Activated naive CD8-positive, alpha-beta T cell treated with anti-CD3 and anti-CD28 coated beads for 36 hours (primary cell): ENCODE data around the gene IL9R. TPM values are rescaled to one million over a fixed set of nuclear protein-coding genes. Genes with fewer than 3 reads are reported as not detected.
"Not testable (repeated sequence)": the region's sequence is repeated elsewhere in the genome, so short reads cannot be mapped to it uniquely, and the experiment has no call there.

Source experiments
- DNase-seq: peaks from one replicate; pipeline ENCODE4 v3.0.0; 2021
- H3K27ac Mint-ChIP-seq: one replicate; pipeline ENCODE4 v1.8.0; 2022; ENCODE audit warnings: mild to moderate bottlenecking, moderate library complexity, mixed read lengths
- H3K27me3 Mint-ChIP-seq: one replicate; pipeline ENCODE4 v1.8.0; 2022; ENCODE audit warnings: mild to moderate bottlenecking, mixed read lengths
- H3K36me3 Mint-ChIP-seq: one replicate; pipeline ENCODE4 v1.8.0; 2021; ENCODE audit warnings: mild to moderate bottlenecking, mixed read lengths
- H3K4me1 Mint-ChIP-seq: one replicate; pipeline ENCODE4 v1.8.0; 2021; ENCODE audit warnings: mixed read lengths
- H3K4me3 Mint-ChIP-seq: one replicate; pipeline ENCODE4 v1.8.0; 2022; ENCODE audit warnings: mild to moderate bottlenecking, moderate library complexity, mixed read lengths
- H3K9me3 Mint-ChIP-seq: one replicate; pipeline ENCODE4 v1.8.0; 2022; ENCODE audit warnings: mixed read lengths
- total RNA-seq, 2 experiments: library from RNA; stranded (reverse); gene quantifications; one replicate each; pipeline ENCODE4 v1.2.3, GENCODE V29; 2021

Gene IL9R
- 1 to 10 TPM; 1.4 to 1.5 TPM for total RNA-seq

GRCh38 chrX:155997436-155997835 lies at the start of gene IL9R:
IL9R (plus strand) TSS chrX:155997696; CDS start chrX:155997760, 64 bp downstream.
- peak; percentile 69 for DNase-seq
- H3K9me3 Mint-ChIP-seq: no peaks in the 10 kb centered on the region
- H3K36me3 Mint-ChIP-seq: no peaks in the 10 kb centered on the region
- H3K4me3 Mint-ChIP-seq: peak within 1 kb of the TSS; percentile 32
- H3K27me3 Mint-ChIP-seq: no peaks in the 10 kb centered on the region
- peaks cover 12% of the 10 kb centered on the region for H3K4me1 Mint-ChIP-seq
- peak within 1 kb of the TSS; percentile 54 for H3K27ac Mint-ChIP-seq

GRCh38 chrX:155949098-155949497 lies 48.4 kb upstream of the IL9R start:
- H3K9me3 Mint-ChIP-seq: peaks cover 3% of the 10 kb centered on the region
- peaks cover 11% of the 10 kb centered on the region for H3K36me3 Mint-ChIP-seq
- no peak overlapping the region for H3K4me3 Mint-ChIP-seq
- H3K4me1 Mint-ChIP-seq: no peaks in the 10 kb centered on the region
- no peaks in the 10 kb centered on the region for H3K27me3 Mint-ChIP-seq
- H3K27ac Mint-ChIP-seq: no peak overlapping the region
- no peak for DNase-seq

GRCh38 chrX:155951237-155951789 lies 46.2 kb upstream of the IL9R start:
- H3K9me3 Mint-ChIP-seq: no peaks in the 10 kb centered on the region
- H3K4me1 Mint-ChIP-seq: no peaks in the 10 kb centered on the region
- no peaks in the 10 kb centered on the region for H3K36me3 Mint-ChIP-seq
- DNase-seq: no peak
- no peak overlapping the region for H3K27ac Mint-ChIP-seq
- H3K27me3 Mint-ChIP-seq: no peaks in the 10 kb centered on the region
- no peak overlapping the region for H3K4me3 Mint-ChIP-seq

- no peaks in the 10 kb centered on the region for H3K4me1 Mint-ChIP-seq
- no peaks in the 10 kb centered on the region for H3K27me3 Mint-ChIP-seq
- DNase-seq: no peak
- H3K36me3 Mint-ChIP-seq: no peaks in the 10 kb centered on the region
- no peaks in the 10 kb centered on the region for H3K9me3 Mint-ChIP-seq
- H3K27ac Mint-ChIP-seq: no peak overlapping the region
- no peak overlapping the region for H3K4me3 Mint-ChIP-seq
Observed at GRCh38 chrX:155953055-155953454, 44.4 kb upstream of the IL9R start.

- Mint-ChIP-seq H3K4me3 (no peak overlapping the region), H3K27me3 (no peaks in the 10 kb centered on the region), H3K36me3 (no peaks in the 10 kb centered on the region), H3K4me1 (no peaks in the 10 kb centered on the region), H3K27ac (no peak overlapping the region), H3K9me3 (no peaks in the 10 kb centered on the region)
- no peak for DNase-seq
Observed at GRCh38 chrX:155954793-155955192, 42.7 kb upstream of the IL9R start.

- Mint-ChIP-seq H3K27me3 (no peaks in the 10 kb centered on the region), H3K4me1 (no peaks in the 10 kb centered on the region), H3K9me3 (no peaks in the 10 kb centered on the region), H3K27ac (no peak overlapping the region), H3K4me3 (no peak overlapping the region), H3K36me3 (no peaks in the 10 kb centered on the region)
- DNase-seq: no peak
Observed at GRCh38 chrX:155956099-155956498, 41.4 kb upstream of the IL9R start.

GRCh38 chrX:155956649-155957048 lies 40.8 kb upstream of the IL9R start:
- no peaks in the 10 kb centered on the region for H3K4me1 Mint-ChIP-seq
- no peak for DNase-seq
- no peak overlapping the region for H3K27ac Mint-ChIP-seq
- H3K27me3 Mint-ChIP-seq: no peaks in the 10 kb centered on the region
- no peaks in the 10 kb centered on the region for H3K36me3 Mint-ChIP-seq
- no peaks in the 10 kb centered on the region for H3K9me3 Mint-ChIP-seq
- H3K4me3 Mint-ChIP-seq: no peak overlapping the region

GRCh38 chrX:155957843-155958242 lies 39.7 kb upstream of the IL9R start:
- Mint-ChIP-seq H3K4me3 (no peak overlapping the region), H3K4me1 (no peaks in the 10 kb centered on the region), H3K36me3 (no peaks in the 10 kb centered on the region), H3K9me3 (no peaks in the 10 kb centered on the region), H3K27ac (no peak overlapping the region), H3K27me3 (peaks cover 3% of the 10 kb centered on the region)
- no peak for DNase-seq

GRCh38 chrX:155959018-155959587 lies 38.4 kb upstream of the IL9R start:
- H3K36me3 Mint-ChIP-seq: no peaks in the 10 kb centered on the region
- H3K27ac Mint-ChIP-seq: no peak overlapping the region
- H3K9me3 Mint-ChIP-seq: peaks cover 5% of the 10 kb centered on the region
- H3K4me1 Mint-ChIP-seq: no peaks in the 10 kb centered on the region
- no peak overlapping the region for H3K4me3 Mint-ChIP-seq
- H3K27me3 Mint-ChIP-seq: peaks cover 3% of the 10 kb centered on the region
- no peak for DNase-seq

- no peak overlapping the region for H3K4me3 Mint-ChIP-seq
Observed at GRCh38 chrX:155962906-155963305, 34.6 kb upstream of the IL9R start.

GRCh38 chrX:155966876-155967275 lies 30.6 kb upstream of the IL9R start:
- Mint-ChIP-seq H3K4me3 (no peak overlapping the region), H3K27me3 (peaks cover 11% of the 10 kb centered on the region), H3K36me3 (peaks cover 5% of the 10 kb centered on the region), H3K9me3 (peaks cover 21% of the 10 kb centered on the region), H3K27ac (no peak overlapping the region), H3K4me1 (no peaks in the 10 kb centered on the region)
- DNase-seq: peak; percentile 21

More at GRCh38 chrX:155962906-155963305, 34.6 kb upstream of the IL9R start:
- DNase-seq: no peak
- no peaks in the 10 kb centered on the region for H3K36me3 Mint-ChIP-seq
- H3K4me1 Mint-ChIP-seq: no peaks in the 10 kb centered on the region
- H3K9me3 Mint-ChIP-seq: peaks cover 9% of the 10 kb centered on the region
- no peak overlapping the region for H3K27ac Mint-ChIP-seq
- peaks cover 3% of the 10 kb centered on the region for H3K27me3 Mint-ChIP-seq

GRCh38 chrX:155967653-155968325 lies 29.7 kb upstream of the IL9R start:
- Mint-ChIP-seq H3K4me1 (no peaks in the 10 kb centered on the region), H3K27ac (no peak overlapping the region), H3K36me3 (peaks cover 5% of the 10 kb centered on the region), H3K4me3 (no peak overlapping the region), H3K9me3 (peaks cover 21% of the 10 kb centered on the region), H3K27me3 (peaks cover 7% of the 10 kb centered on the region)
- DNase-seq: no peak

GRCh38 chrX:155968326-155968661 lies 29.2 kb upstream of the IL9R start:
- no peak overlapping the region for H3K27ac Mint-ChIP-seq
- H3K36me3 Mint-ChIP-seq: peaks cover 5% of the 10 kb centered on the region
- no peak for DNase-seq
- H3K9me3 Mint-ChIP-seq: peaks cover 21% of the 10 kb centered on the region
- H3K27me3 Mint-ChIP-seq: peaks cover 7% of the 10 kb centered on the region
- H3K4me3 Mint-ChIP-seq: no peak overlapping the region
- H3K4me1 Mint-ChIP-seq: no peaks in the 10 kb centered on the region

GRCh38 chrX:155968791-155969190 lies 28.7 kb upstream of the IL9R start:
- Mint-ChIP-seq H3K9me3 (peaks cover 19% of the 10 kb centered on the region), H3K4me3 (no peak overlapping the region), H3K27ac (no peak overlapping the region)

GRCh38 chrX:155971658-155972057 lies 25.8 kb upstream of the IL9R start:
- not testable (repeated sequence) for H3K4me1 Mint-ChIP-seq, H3K27ac Mint-ChIP-seq, H3K36me3 Mint-ChIP-seq, DNase-seq, H3K4me3 Mint-ChIP-seq
- Mint-ChIP-seq H3K9me3 (peaks cover 12% of the 10 kb centered on the region), H3K27me3 (peaks cover 10% of the 10 kb centered on the region)

More at GRCh38 chrX:155968791-155969190, 28.7 kb upstream of the IL9R start:
- DNase-seq: no peak
- Mint-ChIP-seq H3K36me3 (peaks cover 5% of the 10 kb centered on the region), H3K4me1 (no peaks in the 10 kb centered on the region), H3K27me3 (peaks cover 7% of the 10 kb centered on the region)

- peaks cover 10% of the 10 kb centered on the region for H3K27me3 Mint-ChIP-seq
- H3K9me3 Mint-ChIP-seq: peaks cover 12% of the 10 kb centered on the region
- DNase-seq, H3K27ac Mint-ChIP-seq, H3K4me3 Mint-ChIP-seq, H3K4me1 Mint-ChIP-seq, H3K36me3 Mint-ChIP-seq: not testable (repeated sequence)
Observed at GRCh38 chrX:155972241-155972640, 25.3 kb upstream of the IL9R start.
